Eye (tissue), 1 donor: Measurements from ENCODE around the gene DOK5.

ENCODE experiments used
- DNase-seq: peaks from one replicate; pipeline ENCODE4 v3.0.0-alpha.2; 2015

The DOK5 gene

DNA sequence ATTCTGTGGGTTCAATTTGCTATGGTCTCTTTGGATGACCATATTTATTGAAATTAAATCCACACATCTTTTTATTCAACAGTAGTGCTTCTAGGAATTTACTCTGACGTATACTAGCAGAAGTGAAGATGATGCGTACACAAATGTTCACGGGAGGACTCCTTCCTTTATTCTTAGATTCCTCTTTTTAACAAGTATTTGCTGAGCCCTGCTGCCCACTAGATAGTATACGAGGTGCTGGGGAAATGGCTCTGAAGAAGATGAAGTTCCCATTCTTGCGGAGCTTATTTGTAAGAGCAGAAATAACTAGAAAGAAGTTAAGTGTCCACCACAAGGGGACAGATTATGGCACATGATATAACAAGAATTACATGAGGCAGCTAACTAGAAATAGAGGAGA is 145.2 kb downstream of the DOK5 start:
- DNase-seq = no peak

DNA sequence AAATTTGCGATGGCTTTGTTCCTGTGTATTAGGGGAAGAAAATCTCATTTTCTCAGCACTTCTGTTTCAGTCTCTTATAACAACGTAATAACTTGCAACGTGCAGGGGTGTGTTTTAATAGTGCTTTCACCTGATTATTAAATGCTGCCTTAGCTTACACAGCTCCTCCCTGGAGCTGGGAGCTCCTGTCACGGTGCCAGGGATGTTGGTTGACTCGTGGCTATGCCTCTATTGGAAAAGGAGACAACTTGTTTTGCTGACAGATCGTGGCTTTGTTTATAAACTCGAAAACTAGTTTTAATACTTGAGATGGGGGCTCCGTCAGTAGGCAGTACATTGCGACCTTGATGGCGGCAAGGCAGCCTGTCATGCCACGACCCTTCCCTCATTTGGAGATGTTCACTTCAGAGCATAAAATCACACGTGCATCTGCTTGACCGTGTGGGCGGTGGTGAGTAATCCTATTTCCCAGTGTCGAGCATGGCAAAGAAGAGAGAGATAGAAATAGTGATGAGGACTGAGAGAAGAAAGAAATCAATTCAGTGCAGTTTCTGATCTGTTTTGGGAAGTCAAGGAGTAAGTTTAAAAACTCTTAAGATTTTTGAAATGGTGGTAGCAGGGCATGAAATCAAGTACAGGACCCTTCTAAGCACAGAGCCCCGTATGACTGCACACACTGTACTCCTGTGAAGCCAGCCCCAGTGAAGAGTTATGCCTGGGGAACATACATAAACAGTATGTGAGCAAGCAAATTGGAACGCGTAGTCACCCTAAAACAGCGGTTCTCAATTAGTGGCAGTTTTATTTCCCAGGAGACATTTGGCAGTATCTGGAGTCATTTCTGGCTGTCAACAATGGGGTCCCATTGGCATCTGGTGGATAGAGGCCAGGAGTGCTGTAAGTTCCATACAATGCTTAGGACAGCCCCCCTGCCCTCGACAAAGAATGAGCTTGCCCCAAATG is 147.2 kb downstream of the DOK5 start:
- peak; percentile 34 for DNase-seq

DNA sequence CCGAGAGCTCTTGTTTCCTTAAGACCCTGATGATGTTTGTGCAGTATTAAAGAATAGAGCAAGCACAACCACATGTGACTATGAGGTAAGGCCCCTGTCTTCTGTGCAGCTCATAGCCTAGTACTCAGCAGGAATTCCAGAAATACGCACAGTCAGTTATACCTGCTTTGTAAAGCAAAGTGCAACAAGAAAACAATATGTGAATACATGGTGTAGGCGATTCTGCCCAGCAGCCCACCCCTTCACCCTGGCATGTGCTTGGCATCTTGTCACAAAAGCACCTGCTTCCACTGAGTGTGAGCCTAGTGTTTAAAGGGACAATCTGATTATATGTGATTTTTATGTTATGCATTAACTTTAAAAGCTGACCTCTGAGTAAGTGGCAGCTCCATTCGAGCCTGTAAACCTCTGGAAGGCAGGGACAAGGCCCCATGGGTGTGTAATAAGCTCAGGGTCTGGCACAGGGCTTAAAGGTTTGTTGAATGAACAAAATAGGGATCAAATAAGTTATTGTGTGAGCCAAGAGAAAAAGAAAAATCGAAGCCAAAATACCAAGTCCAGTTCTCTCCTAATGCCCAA is 148.7 kb downstream of the DOK5 start:
- peak; percentile 35 for DNase-seq

- DNase-seq = peak; percentile 87
Observed at GRCh38 chr20:54624706-54625390, 149.5 kb downstream of the DOK5 start.

- DNase-seq = no peak
Observed at GRCh38 chr20:54625497-54625896, 150.1 kb downstream of the DOK5 start.

DNA sequence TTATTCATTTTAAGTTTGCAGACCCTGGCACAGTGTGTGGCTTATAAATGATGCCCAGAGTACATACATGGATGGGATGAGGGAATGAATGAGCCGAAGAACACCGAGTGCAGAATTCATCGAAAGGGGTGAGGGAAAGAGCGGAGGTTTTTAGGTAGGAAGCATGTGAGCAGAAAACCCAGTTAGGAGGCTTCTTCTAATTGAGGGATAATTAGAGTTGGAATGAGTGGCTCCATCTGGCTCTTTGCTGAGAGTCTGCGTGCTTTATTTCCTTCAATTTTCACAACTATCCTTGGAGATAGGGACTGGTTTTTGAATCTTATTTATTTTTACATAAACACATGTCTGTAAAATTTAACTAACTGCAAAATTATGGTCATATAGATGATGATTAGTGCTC is 150.7 kb downstream of the DOK5 start:
- peak; percentile 34 for DNase-seq

- no peak for DNase-seq
Observed at GRCh38 chr20:54629632-54630031, 154.2 kb downstream of the DOK5 start.

- DNase-seq = no peak
Observed at GRCh38 chr20:54630582-54630981, 155.2 kb downstream of the DOK5 start.

GRCh38 chr20:54631059-54631458 is 155.7 kb downstream of the DOK5 start:
- no peak for DNase-seq

DNA sequence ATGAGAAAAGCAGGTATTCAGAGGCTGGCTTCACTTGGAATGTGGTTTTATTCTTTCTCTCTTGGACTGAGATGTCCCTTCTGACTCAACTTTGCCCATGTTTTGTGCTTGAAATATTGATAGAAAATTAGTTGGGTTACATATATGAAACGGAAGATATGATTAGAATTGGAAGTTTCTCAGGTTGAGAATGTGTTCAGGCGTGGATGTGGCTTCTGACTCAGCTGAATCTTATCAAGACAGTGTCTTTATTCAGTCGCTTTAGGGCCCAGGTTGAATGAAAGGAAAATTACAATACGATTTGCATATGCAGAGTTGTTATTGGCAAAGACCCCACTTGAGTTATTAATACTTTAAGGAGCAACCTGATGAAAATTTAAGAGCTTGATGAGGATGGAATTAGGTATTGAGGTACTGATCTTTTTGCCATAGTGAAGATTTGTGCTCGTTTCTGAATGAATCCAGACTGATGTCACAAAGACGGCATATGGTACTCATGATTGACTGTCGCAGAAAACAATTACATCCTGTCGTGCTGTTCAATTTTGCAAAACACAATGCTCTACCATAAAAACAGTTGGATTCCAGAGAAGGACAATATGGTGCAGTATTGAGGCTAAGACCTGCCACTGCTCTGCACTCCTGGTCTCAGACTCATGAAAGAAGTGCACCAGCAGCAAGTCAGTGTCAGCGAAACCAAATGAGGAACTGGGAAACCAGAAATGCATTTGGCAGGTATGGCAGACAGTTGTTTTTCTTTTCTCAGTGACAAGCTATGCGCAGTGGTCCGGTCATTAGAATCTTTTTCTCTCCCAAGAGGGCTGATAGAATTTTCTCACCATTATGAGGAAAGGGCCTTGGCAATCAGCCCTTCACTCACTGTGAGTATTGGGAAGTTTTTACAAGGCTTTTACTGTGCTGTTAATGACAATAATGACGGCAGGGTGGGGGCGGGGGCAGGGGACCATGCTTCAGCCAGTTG is 158.3 kb downstream of the DOK5 start:
- no peak for DNase-seq

DNA sequence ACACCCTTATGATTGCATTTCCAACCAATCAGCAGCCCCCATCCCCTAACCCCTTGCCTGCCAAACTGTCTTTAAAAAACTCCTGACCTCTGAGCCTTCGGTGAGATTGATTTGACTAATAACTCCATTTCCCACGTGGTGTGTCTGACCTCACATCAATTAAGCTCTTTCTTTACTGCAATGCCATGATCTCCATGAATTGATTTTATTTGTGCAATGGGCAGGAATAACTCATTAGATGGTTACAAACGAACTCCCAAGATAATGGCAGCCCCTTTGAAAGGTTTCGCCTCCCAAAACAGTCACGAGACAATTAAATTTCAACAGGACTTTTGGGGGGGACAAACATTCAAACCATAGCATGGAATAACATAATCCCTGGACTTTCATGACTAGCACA is 161.2 kb downstream of the DOK5 start:
- DNase-seq = peak; percentile 61

DNA sequence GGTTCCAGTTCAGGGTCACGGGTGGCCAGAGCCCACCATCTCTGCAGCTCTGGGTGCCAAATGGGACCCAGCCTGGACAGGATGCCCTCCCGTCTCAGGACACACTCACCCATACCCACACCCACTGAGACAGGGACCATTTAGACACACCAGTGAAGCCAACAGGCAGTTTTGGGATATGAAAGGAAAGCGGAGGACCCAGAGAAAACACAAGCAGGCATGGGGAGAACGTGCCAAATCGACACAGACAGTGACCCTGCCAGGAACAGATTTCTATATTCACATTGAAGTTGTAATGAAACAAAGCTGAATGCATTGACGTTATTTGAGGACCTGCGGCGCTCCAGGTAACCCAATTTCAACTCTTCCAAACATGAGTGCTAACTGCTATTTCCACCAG is 164.5 kb downstream of the DOK5 start:
- DNase-seq = no peak

DNA sequence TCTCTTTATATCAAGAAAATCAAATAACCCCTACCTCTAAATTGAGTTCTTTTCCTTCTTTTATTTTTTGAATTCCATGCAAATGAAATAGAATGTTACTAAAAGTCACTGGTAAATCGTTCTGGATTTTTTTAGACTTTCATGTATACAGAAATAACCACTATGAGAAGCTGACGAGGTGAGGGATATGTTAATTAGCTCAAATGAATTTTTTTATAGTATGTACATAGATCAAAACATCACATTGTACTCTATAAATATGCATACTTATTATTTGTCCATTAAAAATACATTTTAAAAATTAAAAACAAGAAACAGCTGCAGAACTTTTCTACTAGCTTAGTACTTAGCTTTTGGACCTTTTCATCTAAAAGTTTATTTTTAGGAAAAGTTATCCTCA is 165.4 kb downstream of the DOK5 start:
- DNase-seq = no peak

- no peak for DNase-seq
Observed at GRCh38 chr20:54642864-54643667, 167.7 kb downstream of the DOK5 start.

DNA sequence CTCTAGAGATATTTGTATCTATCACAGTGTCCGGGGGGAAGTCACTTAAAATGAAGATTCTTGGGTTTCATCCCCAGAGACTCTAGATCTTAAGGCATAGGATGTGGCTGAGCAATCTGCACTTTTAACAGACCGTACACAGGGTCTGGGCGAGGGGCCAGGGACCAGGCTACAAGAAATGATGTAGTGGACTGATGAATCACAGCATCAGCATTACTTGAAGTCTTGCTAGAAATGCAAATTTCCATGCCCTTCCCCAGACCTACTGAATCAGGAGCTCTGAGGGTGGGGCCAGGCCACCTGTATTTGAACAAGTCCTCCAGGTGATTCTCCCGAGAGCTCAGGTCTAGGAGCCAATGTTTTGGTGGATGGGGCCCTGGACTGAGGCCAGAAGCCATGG is 168.4 kb downstream of the DOK5 start:
- DNase-seq = no peak

DNA sequence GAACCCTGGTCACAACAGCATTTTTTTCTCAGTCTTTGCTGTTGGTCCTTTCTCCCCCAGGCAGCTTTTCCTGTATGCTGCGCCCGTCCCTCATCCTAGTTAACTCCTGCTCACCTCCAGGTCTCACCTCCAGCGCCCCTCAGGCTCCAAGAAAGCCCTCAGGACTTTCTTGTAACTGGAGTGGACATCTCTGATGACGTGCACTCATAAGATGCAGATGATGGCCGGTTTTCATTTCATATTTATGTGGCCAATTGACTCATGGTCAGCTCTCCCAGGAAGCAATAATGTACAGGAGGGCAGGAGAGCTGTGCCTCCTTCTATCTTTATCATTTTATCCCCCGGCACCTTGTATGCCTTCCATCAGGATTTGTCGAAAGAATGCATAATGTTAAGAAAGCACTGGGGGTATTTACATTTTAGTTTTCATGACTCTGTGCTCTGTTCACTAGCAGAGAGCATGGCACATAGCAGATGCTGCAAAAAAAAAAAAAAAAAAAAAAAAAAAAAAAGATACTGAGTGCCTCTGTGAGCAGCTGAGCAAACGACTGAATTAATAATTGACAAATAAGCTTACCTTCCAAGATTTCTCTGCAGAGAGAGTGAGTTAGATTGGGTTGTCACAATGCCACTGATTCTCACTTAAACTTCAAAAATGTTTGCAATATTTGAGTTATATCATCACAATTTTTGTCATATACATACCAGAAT is 170.2 kb downstream of the DOK5 start:
- DNase-seq = no peak

- no peak for DNase-seq
Observed at GRCh38 chr20:54646156-54646517, 170.7 kb downstream of the DOK5 start.

- no peak for DNase-seq
Observed at GRCh38 chr20:54648421-54649142, 173.2 kb downstream of the DOK5 start.

- DNase-seq = peak; percentile 96
Observed at GRCh38 chr20:54649511-54649962, 174.1 kb downstream of the DOK5 start.

- peak; percentile 50 for DNase-seq
Observed at GRCh38 chr20:54650052-54650719, 174.8 kb downstream of the DOK5 start.
